ENCODE measurements around the gene IDI1. TPM values are rescaled to one million over a fixed set of nuclear protein-coding genes. Genes with fewer than 3 reads are reported as not detected.

The IDI1 gene
- total and polyA plus RNA-seq, 2 of the 13 experiments (the other 11 are each of a cell fraction or from before 2014, with no cell fraction given) = 44.4 to 145 TPM

DNA sequence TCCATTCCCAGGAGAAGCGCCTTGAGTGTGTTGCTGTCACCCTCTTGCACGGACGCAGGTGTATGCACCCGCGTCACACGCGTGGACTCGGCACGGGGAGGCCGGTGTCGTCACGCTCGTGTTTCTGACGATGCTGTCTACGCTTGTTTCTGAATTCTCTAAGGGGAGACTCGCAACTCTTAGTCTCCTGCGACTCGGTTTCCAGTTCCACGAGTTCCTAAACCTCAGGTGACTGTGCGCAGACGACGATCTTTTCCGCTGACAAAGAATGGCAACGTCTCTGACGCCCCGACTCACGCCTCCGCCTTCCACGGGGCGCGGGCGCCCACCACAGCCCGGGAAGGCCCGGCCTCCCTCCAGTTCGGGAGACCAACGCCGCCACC, 579 bp downstream of the IDI1 start (continued):
- TF ChIP-seq, protein P1, sequence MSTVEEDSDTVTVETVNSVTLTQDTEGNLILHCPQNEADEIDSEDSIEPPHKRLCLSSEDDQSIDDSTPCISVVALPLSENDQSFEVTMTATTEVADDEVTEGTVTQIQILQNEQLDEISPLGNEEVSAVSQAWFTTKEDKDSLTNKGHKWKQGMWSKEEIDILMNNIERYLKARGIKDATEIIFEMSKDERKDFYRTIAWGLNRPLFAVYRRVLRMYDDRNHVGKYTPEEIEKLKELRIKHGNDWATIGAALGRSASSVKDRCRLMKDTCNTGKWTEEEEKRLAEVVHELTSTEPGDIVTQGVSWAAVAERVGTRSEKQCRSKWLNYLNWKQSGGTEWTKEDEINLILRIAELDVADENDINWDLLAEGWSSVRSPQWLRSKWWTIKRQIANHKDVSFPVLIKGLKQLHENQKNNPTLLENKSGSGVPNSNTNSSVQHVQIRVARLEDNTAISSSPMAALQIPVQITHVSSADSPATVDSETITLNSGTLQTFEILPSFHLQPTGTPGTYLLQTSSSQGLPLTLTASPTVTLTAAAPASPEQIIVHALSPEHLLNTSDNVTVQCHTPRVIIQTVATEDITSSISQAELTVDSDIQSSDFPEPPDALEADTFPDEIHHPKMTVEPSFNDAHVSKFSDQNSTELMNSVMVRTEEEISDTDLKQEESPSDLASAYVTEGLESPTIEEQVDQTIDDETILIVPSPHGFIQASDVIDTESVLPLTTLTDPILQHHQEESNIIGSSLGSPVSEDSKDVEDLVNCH (CRISPR knock-in tag; IDR thresholded peaks at IDR 0.05) = no peak
- TF ChIP-seq ZNF816 (CRISPR knock-in tag; IDR thresholded peaks at IDR 0.05; ENCODE audit: borderline replicate concordance) = 0 out of 2 replicates have a peak, but pooled peaks have one; percentile 79
- TF ChIP-seq, protein P2, sequence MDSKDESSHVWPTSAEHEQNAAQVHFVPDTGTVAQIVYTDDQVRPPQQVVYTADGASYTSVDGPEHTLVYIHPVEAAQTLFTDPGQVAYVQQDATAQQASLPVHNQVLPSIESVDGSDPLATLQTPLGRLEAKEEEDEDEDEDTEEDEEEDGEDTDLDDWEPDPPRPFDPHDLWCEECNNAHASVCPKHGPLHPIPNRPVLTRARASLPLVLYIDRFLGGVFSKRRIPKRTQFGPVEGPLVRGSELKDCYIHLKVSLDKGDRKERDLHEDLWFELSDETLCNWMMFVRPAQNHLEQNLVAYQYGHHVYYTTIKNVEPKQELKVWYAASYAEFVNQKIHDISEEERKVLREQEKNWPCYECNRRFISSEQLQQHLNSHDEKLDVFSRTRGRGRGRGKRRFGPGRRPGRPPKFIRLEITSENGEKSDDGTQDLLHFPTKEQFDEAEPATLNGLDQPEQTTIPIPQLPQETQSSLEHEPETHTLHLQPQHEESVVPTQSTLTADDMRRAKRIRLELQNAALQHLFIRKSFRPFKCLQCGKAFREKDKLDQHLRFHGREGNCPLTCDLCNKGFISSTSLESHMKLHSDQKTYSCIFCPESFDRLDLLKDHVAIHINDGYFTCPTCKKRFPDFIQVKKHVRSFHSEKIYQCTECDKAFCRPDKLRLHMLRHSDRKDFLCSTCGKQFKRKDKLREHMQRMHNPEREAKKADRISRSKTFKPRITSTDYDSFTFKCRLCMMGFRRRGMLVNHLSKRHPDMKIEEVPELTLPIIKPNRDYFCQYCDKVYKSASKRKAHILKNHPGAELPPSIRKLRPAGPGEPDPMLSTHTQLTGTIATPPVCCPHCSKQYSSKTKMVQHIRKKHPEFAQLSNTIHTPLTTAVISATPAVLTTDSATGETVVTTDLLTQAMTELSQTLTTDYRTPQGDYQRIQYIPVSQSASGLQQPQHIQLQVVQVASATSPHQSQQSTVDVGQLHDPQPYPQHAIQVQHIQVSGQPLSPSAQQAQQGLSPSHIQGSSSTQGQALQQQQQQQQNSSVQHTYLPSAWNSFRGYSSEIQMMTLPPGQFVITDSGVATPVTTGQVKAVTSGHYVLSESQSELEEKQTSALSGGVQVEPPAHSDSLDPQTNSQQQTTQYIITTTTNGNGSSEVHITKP (CRISPR knock-in tag; IDR thresholded peaks at IDR 0.05; ENCODE audit: low read depth) = no peak
- TF ChIP-seq NFYC (CRISPR knock-in tag; IDR thresholded peaks at IDR 0.05) = no peak
- no peak for TF ChIP-seq FOXK1 (CRISPR knock-in tag; IDR thresholded peaks at IDR 0.05; ENCODE audit: borderline replicate concordance, low read depth)
- TF ChIP-seq, protein P3, sequence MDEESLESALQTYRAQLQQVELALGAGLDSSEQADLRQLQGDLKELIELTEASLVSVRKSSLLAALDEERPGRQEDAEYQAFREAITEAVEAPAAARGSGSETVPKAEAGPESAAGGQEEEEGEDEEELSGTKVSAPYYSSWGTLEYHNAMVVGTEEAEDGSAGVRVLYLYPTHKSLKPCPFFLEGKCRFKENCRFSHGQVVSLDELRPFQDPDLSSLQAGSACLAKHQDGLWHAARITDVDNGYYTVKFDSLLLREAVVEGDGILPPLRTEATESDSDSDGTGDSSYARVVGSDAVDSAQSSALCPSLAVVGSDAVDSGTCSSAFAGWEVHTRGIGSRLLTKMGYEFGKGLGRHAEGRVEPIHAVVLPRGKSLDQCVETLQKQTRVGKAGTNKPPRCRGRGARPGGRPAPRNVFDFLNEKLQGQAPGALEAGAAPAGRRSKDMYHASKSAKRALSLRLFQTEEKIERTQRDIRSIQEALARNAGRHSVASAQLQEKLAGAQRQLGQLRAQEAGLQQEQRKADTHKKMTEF (CRISPR knock-in tag; IDR thresholded peaks at IDR 0.05) = no peak
- TF ChIP-seq, protein P4, sequence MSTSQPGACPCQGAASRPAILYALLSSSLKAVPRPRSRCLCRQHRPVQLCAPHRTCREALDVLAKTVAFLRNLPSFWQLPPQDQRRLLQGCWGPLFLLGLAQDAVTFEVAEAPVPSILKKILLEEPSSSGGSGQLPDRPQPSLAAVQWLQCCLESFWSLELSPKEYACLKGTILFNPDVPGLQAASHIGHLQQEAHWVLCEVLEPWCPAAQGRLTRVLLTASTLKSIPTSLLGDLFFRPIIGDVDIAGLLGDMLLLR (CRISPR knock-in tag; IDR thresholded peaks at IDR 0.05) = no peak
- TF ChIP-seq ARHGAP35 (CRISPR knock-in tag; IDR thresholded peaks at IDR 0.05; ENCODE audit: borderline replicate concordance) = no peak
- TF ChIP-seq MXI1 (IDR thresholded peaks at IDR 0.05; ENCODE audit: borderline replicate concordance, low read depth, low read length) = no peak
- TF ChIP-seq BRCA1 (CRISPR knock-in tag; IDR thresholded peaks at IDR 0.05) = no peak
- TF ChIP-seq, protein P5, sequence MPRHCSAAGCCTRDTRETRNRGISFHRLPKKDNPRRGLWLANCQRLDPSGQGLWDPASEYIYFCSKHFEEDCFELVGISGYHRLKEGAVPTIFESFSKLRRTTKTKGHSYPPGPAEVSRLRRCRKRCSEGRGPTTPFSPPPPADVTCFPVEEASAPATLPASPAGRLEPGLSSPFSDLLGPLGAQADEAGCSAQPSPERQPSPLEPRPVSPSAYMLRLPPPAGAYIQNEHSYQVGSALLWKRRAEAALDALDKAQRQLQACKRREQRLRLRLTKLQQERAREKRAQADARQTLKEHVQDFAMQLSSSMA (CRISPR knock-in tag; IDR thresholded peaks at IDR 0.05) = peak; percentile 7; the same call in 1 of the 2 replicates
- TF ChIP-seq, protein P6, sequence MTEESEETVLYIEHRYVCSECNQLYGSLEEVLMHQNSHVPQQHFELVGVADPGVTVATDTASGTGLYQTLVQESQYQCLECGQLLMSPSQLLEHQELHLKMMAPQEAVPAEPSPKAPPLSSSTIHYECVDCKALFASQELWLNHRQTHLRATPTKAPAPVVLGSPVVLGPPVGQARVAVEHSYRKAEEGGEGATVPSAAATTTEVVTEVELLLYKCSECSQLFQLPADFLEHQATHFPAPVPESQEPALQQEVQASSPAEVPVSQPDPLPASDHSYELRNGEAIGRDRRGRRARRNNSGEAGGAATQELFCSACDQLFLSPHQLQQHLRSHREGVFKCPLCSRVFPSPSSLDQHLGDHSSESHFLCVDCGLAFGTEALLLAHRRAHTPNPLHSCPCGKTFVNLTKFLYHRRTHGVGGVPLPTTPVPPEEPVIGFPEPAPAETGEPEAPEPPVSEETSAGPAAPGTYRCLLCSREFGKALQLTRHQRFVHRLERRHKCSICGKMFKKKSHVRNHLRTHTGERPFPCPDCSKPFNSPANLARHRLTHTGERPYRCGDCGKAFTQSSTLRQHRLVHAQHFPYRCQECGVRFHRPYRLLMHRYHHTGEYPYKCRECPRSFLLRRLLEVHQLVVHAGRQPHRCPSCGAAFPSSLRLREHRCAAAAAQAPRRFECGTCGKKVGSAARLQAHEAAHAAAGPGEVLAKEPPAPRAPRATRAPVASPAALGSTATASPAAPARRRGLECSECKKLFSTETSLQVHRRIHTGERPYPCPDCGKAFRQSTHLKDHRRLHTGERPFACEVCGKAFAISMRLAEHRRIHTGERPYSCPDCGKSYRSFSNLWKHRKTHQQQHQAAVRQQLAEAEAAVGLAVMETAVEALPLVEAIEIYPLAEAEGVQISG (CRISPR knock-in tag; IDR thresholded peaks at IDR 0.05) = no peak
- no peak for TF ChIP-seq ZNF496 (CRISPR knock-in tag; IDR thresholded peaks at IDR 0.05; ENCODE audit: insufficient replicate concordance)
- TF ChIP-seq ZBTB20 (CRISPR knock-in tag; IDR thresholded peaks at IDR 0.05; ENCODE audit: borderline replicate concordance, low read depth) = no peak; the same call in 1 of the 2 replicates
- TF ChIP-seq HMG20A (CRISPR knock-in tag; IDR thresholded peaks at IDR 0.05; ENCODE audit: borderline replicate concordance) = no peak
- TF ChIP-seq ERF (CRISPR knock-in tag; IDR thresholded peaks at IDR 0.05) = no peak
- no peak for TF ChIP-seq ZFYVE20 (CRISPR knock-in tag; IDR thresholded peaks at IDR 0.05; ENCODE audit: borderline replicate concordance, low read depth)
- no peak for TF ChIP-seq POLR2AphosphoS5 (IDR thresholded peaks at IDR 0.05; ENCODE audit: low read depth, low read length)
